Heart left ventricle (tissue), 16 donors: ENCODE results near the gene UBE2R2. TPM values are rescaled to one million over a fixed set of nuclear protein-coding genes. Genes with fewer than 3 reads are reported as not detected.

ENCODE experiments used
- ATAC-seq, 4 donors: fragments of 200-7000 bp; cut with Tn5 transposase; one replicate each; pipeline ENCODE4 v1.9.1; 2020 to 2022; ENCODE audit warnings: moderate library complexity in 4 of 4, mild to moderate bottlenecking in 3 of 4, moderate number of reproducible peaks in 1 of 4
- DNase-seq, 5 donors: peaks; one replicate each; pipeline ENCODE4 v3.0.0-alpha.2; 2020
- H3K27ac ChIP-seq, 12 donors: fragments of 200-600 bp; sonication (generic) in 4 of 12; one replicate each; pipeline versions ENCODE4 v1.5.0 to v1.8.0; 2016 to 2022; ENCODE audit warnings: mild to moderate bottlenecking in 2 of 12
- H3K27me3 ChIP-seq, 9 donors: fragments of 200-600 bp; sonication (generic) in 2 of 9; one replicate each; pipeline versions ENCODE4 v1.5.1 to v1.8.0; 2016 to 2022; ENCODE audit warnings: mild to moderate bottlenecking in 3 of 9
- H3K36me3 ChIP-seq, 9 donors: fragments of 200-600 bp; sonication (generic) in 2 of 9; one replicate each; pipeline versions ENCODE4 v1.5.0 to v1.8.0; 2018 to 2022; ENCODE audit warnings: mild to moderate bottlenecking in 2 of 9
- H3K4me1 ChIP-seq, 12 donors: fragments of 200-600 bp; sonication (generic) in 4 of 12; one replicate each; pipeline versions ENCODE4 v1.5.0 to v1.8.0; 2016 to 2022; ENCODE audit warnings: mild to moderate bottlenecking in 3 of 12
- H3K4me3 ChIP-seq, 12 donors: fragments of 200-600 bp; sonication (generic) in 4 of 12; one replicate each; pipeline versions ENCODE4 v1.5.0 to v1.8.0; 2017 to 2022; ENCODE audit warnings: mild to moderate bottlenecking in 9 of 12, moderate library complexity in 4 of 12
- H3K9me3 ChIP-seq, 12 donors: fragments of 200-600 bp; sonication (generic) in 4 of 12; one replicate each; pipeline versions ENCODE4 v1.5.0 to v1.8.0; 2016 to 2022; ENCODE audit warnings: mild to moderate bottlenecking in 1 of 12
- POLR2A ChIP-seq, 2 donors: fragments of 450-650 bp; IDR thresholded peaks; one replicate each; pipeline ENCODE4 v1.6.1; 2017; ENCODE audit warnings: antibody characterized with exemption in 2 of 2, mild to moderate bottlenecking in 2 of 2, moderate library complexity in 2 of 2
- WGBS, 4 donors: extraction: QIAGEN DNeasy Blood & Tissue Kit in 2 of 4; methylation state at CpG; one replicate each; pipeline versions ENCODE4 v1.1.5 to v1.1.7; 2013 to 2018; 5-methylcytosine and 5-hydroxymethylcytosine counted together
- intact Hi-C, 10 donors: fragments of 100-400 bp; cut with DNase I; formaldehyde crosslinking; loops; one replicate each; pipeline versions ENCODE4 v1.11.1 to v1.14.2; 2022
- polyA plus RNA-seq, 2 donors: library from polyadenylated mRNA; stranded (reverse); fragments of 200-250 nt; gene quantifications; one replicate each; pipeline ENCODE4 v1.2.3, GENCODE V29; 2013
- total RNA-seq, 9 donors: library from RNA; depleted of rRNA in 2 of 9; stranded (reverse); fragments of >200 nt in 2 of 9; fragmentation: NEBNext Ultra II Directional in 3 of 9; extraction: Animal tissue kit (Norgen Biotek cat#: 25700) in 3 of 9; gene quantifications; one replicate each; pipeline versions ENCODE4 v1.1.0 to v1.2.4, GENCODE V29; 2016 to 2023
- TF ChIP-seq, protein P1 (sequence below), 12 donors: fragments of 200-600 bp; sonication (generic) in 4 of 12; IDR thresholded peaks; one replicate each; pipeline versions ENCODE4 v1.5.0 to v1.8.0; 2018 to 2022; ENCODE audit warnings: antibody characterized with exemption in 12 of 12, mild to moderate bottlenecking in 5 of 12
- donor health status: ischemic (EF 13 %, LVEDD 7.1; RV severe dilation, severe dysfunction).
- donor health status: healthy with polysubstance abuse.
- donor health status: DM: no; HTN: yes; CAD: no.
- donor health status: DM: no; HTN: no; CAD: no.
- donor health status: ischemic (EF 25% LVEDD 6.9; RV normal size, moderate dysfunction).
- donor health status: ischemic (EF 25% LVEDD 5.7; RV mildly dilated, moderate dysfunction).
- donor health status: healthy.
- donor health status: DM: yes; HTN: yes; CAD: no.
- donor health status: ischemic (EF 35%, LVEDD 5.7; RV mildly dilated, moderate dysfunction).
- donor health status: nonischemic (EF 11% LVEDD 7.7; RV severe dilation, severe dysfunction).
- donor health status: DM: yes; HTN: yes; CAD: no.
- donor health status: PGD.
- donor health status: ischemic (EF 29% LVEDD 5.4; RV normal size, mild dysfunction).
- donor health status: nonischemic (EF 23%, LVEDD 6.1; RV moderate dilation, normal function).

UBE2R2 gene
- total and polyA plus RNA-seq, 11 donors = 18.6 to 45.7 (median 39.5) TPM

DNA sequence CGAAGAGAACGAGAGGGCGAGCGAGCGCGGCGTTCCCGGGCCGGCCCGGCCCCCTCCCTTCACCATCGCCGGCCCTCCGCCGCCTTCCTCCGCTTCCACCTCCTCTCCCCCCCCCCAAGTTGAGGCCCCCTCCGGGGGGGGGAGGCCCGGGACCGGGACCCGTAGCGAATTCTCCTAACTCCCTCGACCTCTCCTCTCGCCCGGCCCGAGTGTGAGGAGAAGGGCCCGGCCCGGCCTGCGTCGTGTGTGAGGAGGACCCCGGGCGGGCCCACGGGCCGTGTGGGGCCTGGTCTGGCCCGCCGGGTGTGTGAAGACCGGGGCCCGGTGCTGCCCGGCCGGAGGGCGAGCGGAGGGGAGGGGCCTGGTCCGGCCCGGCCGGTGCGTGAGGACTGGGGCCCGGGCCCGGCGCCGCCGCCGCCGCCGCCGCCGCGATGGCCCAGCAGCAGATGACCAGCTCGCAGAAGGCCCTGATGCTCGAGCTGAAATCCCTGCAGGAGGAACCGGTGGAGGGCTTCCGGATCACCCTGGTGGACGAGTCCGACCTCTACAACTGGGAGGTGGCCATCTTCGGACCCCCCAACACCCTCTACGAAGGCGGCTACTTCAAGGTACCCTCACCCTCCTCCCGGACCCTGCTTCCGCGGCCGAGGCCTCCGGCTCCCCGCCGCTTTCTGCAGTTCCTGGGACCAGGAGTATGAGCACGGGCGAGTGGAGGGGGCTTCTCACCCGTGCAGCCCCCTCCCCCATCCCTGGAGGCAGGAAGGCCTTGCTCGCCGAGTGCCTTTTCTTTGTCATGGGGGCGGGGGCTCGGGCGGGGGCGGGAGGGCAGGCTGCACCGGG lies 587 bp downstream of the UBE2R2 start:
- ATAC-seq = peak in 3 of 4 donors; percentile 14 to 51 (median 44)

DNA sequence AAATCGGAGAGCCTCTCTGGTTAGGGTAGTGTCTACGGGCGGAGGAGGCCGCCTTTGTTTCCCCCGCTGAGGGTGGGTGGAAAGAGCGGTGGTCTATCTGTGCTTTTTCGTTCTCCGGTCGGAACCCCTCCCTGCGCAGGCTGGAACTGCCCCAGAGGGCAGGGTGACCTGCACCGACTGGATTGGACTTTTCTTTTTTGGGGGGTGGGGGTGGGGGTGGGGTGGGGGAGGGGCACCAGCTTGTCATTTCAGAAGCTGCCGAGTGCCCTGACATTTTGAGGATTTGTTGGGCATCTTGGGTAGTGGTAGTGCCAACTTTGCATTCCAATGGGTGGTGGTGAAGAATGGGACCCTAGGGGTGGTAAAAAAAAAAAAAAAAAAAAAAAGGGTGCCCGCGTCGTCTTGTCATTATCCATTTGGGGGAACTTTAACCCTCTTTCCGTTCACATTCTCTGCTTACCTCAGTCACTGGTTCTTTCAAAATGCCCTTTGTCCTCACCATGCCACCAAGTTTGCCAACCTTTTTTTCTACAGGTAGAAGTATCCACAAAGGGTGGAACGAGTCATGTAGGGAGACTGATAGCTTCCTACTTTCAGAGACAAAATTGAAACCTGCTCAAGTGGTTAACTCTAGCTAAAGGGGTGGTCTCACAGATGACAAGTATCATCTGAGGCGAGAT lies 1.3 kb downstream of the UBE2R2 start:
- WGBS, 4 donors = 0 to 1% (median 0%) methylated on average over 7 to 18 of the region's 18 CpGs
- no peaks in the 10 kb centered on the region for H3K9me3 ChIP-seq
- no peaks in the 10 kb centered on the region for H3K27me3 ChIP-seq
- peak; percentile 5 to 29 (median 13) for ATAC-seq
- H3K36me3 ChIP-seq = no peaks in the 10 kb centered on the region
- DNase-seq = peak in 2 of 5 donors; percentile 70 to 76
- H3K4me3 ChIP-seq = peak overlapping the region; percentile 80 to 98 (median 93)
- TF ChIP-seq, protein P1, sequence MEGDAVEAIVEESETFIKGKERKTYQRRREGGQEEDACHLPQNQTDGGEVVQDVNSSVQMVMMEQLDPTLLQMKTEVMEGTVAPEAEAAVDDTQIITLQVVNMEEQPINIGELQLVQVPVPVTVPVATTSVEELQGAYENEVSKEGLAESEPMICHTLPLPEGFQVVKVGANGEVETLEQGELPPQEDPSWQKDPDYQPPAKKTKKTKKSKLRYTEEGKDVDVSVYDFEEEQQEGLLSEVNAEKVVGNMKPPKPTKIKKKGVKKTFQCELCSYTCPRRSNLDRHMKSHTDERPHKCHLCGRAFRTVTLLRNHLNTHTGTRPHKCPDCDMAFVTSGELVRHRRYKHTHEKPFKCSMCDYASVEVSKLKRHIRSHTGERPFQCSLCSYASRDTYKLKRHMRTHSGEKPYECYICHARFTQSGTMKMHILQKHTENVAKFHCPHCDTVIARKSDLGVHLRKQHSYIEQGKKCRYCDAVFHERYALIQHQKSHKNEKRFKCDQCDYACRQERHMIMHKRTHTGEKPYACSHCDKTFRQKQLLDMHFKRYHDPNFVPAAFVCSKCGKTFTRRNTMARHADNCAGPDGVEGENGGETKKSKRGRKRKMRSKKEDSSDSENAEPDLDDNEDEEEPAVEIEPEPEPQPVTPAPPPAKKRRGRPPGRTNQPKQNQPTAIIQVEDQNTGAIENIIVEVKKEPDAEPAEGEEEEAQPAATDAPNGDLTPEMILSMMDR (IDR thresholded peaks at IDR 0.05) = no peak
- no peak for TF ChIP-seq POLR2A (IDR thresholded peaks at IDR 0.05)
- H3K4me1 ChIP-seq = peaks cover 9 to 72% (median 48%) of the 10 kb centered on the region in 12 donors
- peak overlapping the region; percentile 96 to 100 (median 99) for H3K27ac ChIP-seq
- intact Hi-C loops = loop anchor here in 8 of 10 donors (2.0 to 10.0 kb wide), 10 partner anchors 34 to 436 kb away; partner anchors contain the start of gene UBAP2 (in 3 of the 8)

More for the DNA sequence above, 587 bp downstream of the UBE2R2 start:
- DNase-seq = peak; percentile 60 to 82 (median 67)
- intact Hi-C loops = loop anchor here in 8 of 10 donors (2.0 to 10.0 kb wide), 10 partner anchors 35 to 437 kb away; partner anchors contain the start of gene UBAP2 (in 3 of the 8)
- Histone ChIP-seq H3K9me3 (no peaks in the 10 kb centered on the region), H3K36me3 (no peaks in the 10 kb centered on the region), H3K27ac (peak overlapping the region; percentile 96 to 100 (median 99)), H3K4me3 (peak overlapping the region; percentile 80 to 98 (median 93)), H3K4me1 (peaks cover 9 to 69% (median 48%) of the 10 kb centered on the region in 12 donors), H3K27me3 (no peaks in the 10 kb centered on the region)
- TF ChIP-seq, protein P1 (IDR thresholded peaks at IDR 0.05) = peak in 7 of 12 donors; percentile 13 to 36 (median 25)
- TF ChIP-seq POLR2A (IDR thresholded peaks at IDR 0.05) = no peak
- 0 to 1% (median 1%) methylated on average over 39 to 81 of the region's 81 CpGs; no CpG with 5 or more reads in 1 of the 4 donors for WGBS, 4 donors

DNA sequence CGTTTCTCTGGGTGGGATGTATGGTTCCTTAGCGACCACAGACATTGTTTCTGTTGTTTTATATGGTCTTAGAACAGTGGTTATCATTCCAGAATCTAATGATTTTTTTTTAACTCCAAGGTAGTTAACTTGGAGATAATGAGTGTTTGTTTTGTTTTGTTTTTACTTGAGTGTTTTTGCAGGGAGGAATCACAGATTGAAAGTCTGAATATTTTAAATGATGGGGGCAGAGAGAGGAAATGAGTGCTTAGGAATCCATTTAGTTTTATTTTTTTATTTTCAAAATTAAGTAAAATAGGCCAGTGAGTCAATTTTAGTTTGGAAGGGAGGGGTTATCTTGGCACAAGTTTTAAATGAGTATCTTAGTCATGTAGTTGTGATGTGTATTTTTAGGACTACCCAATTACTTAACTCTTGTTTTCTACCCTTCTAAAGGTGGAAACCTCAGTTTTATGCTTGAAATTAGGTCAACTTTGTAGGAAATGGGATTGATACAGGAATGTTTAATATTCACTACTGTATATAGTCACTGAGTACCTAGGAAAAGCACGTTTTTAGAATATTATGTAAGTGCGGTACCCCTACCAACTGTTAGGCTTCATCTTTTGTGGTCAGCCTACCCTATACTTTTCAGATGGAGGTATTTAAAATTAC lies 2.0 kb downstream of the UBE2R2 start:
- TF ChIP-seq POLR2A (IDR thresholded peaks at IDR 0.05) = no peak
- TF ChIP-seq, protein P1 (IDR thresholded peaks at IDR 0.05) = no peak
- ATAC-seq (no peak), DNase-seq (no peak)
- H3K4me1 ChIP-seq = peaks cover 7 to 71% (median 44%) of the 10 kb centered on the region in 12 donors
- H3K4me3 ChIP-seq = peak overlapping the region; percentile 80 to 98 (median 93)
- H3K27ac ChIP-seq = peak overlapping the region; percentile 96 to 100 (median 99)
- H3K36me3 ChIP-seq = peaks cover 0 to 4% (median 0%) of the 10 kb centered on the region in 9 donors
- H3K27me3 ChIP-seq = no peaks in the 10 kb centered on the region
- 16 to 22% (median 19%) methylated on average over 4 of the region's 4 CpGs for WGBS, 4 donors
- intact Hi-C loops = loop anchor here in 8 of 10 donors (2.0 to 10.0 kb wide), 10 partner anchors 33 to 436 kb away; partner anchors contain the start of gene UBAP2 (in 3 of the 8)
- H3K9me3 ChIP-seq = no peaks in the 10 kb centered on the region
